Gastrocnemius medialis (tissue), 4 donors: ENCODE results near the gene OR10D3.

Experiments used
- CTCF ChIP-seq, 5 experiments: fragments of 450-650 bp in 3 of 5; fragments of 200-600 bp in 2 of 5; sonication (generic) in 2 of 5; IDR thresholded peaks in 4 of 5; conservative IDR thresholded peaks in 1 of 5; 1 replicate in 4 of 5; 2 replicates in 1 of 5; pipeline ENCODE4 v1.5.1; 2016 to 2019; ENCODE audit warnings: antibody characterized with exemption in 5 of 5, mild to moderate bottlenecking in 3 of 5, moderate library complexity in 3 of 5
- POLR2A ChIP-seq, 2 donors: fragments of 450-650 bp; IDR thresholded peaks; one replicate each; pipeline ENCODE4 v1.6.1; 2017; ENCODE audit warnings: antibody characterized with exemption in 2 of 2, mild to moderate bottlenecking in 2 of 2, moderate library complexity in 2 of 2

GRCh38 chr11:124222407-124222806 lies 39.3 kb downstream of the OR10D3 start:
- TF ChIP-seq CTCF (IDR thresholded peaks at IDR 0.05 in 4 of 5, conservative IDR thresholded peaks at IDR 0.05 in 1 of 5) (no peak), POLR2A (IDR thresholded peaks at IDR 0.05) (no peak)
